Suprapubic skin (tissue), 4 donors: ENCODE results near the gene DHX8. TPM values are rescaled to one million over a fixed set of nuclear protein-coding genes. Genes with fewer than 3 reads are reported as not detected.

Experiments
- DNase-seq, 2 donors: peaks; one replicate each; pipeline ENCODE4 v3.0.0-alpha.2; 2019; ENCODE audit warnings: low spot score in 2 of 2
- H3K27ac ChIP-seq: fragments of 200-600 bp; sonication (generic); one replicate; pipeline ENCODE4 v1.5.1; 2019
- H3K27me3 ChIP-seq: fragments of 200-600 bp; sonication (generic); one replicate; pipeline ENCODE4 v1.5.1; 2019
- H3K36me3 ChIP-seq: fragments of 200-600 bp; sonication (generic); one replicate; pipeline ENCODE4 v1.5.1; 2019
- H3K4me1 ChIP-seq: fragments of 200-600 bp; sonication (generic); one replicate; pipeline ENCODE4 v1.5.1; 2019
- H3K4me3 ChIP-seq: fragments of 200-600 bp; sonication (generic); one replicate; pipeline ENCODE4 v1.5.1; 2019; ENCODE audit warnings: mild to moderate bottlenecking
- H3K9me3 ChIP-seq: fragments of 200-600 bp; sonication (generic); one replicate; pipeline ENCODE4 v1.5.1; 2019
- CTCF ChIP-seq, 2 donors: fragments of 200-600 bp in 1 of 2; fragments of 450-650 bp in 1 of 2; sonication (generic) in 1 of 2; IDR thresholded peaks; one replicate each; pipeline ENCODE4 v1.5.1; 2016 to 2019; ENCODE audit warnings: antibody characterized with exemption in 2 of 2, mild to moderate bottlenecking in 1 of 2, moderate library complexity in 1 of 2
- EP300 ChIP-seq: sonication (generic); formaldehyde crosslinking; IDR thresholded peaks from one replicate; pipeline ENCODE4 v1.6.1; 2017; ENCODE audit warnings: antibody characterized with exemption
- POLR2A ChIP-seq, 2 donors: fragments of 450-650 bp; IDR thresholded peaks; one replicate each; pipeline ENCODE4 v1.6.1; 2017; ENCODE audit warnings: antibody characterized with exemption in 2 of 2, mild to moderate bottlenecking in 2 of 2, moderate library complexity in 2 of 2
- POLR2AphosphoS5 ChIP-seq, 3 donors: sonication (generic); formaldehyde crosslinking; IDR thresholded peaks; one replicate each; pipeline ENCODE4 v1.6.1; 2017; ENCODE audit warnings: antibody characterized with exemption in 3 of 3
- WGBS: methylation state at CpG from one replicate; pipeline ENCODE4 v1.1.5; 2018; 5-methylcytosine and 5-hydroxymethylcytosine counted together
- total RNA-seq, 4 donors: library from RNA; depleted of rRNA; stranded (reverse); fragments of >200 nt; gene quantifications; one replicate each; pipeline ENCODE4 v1.1.0, GENCODE V29; 2016

DHX8 gene
- total RNA-seq, 4 donors from 2014 or later: 31.4 to 57.1 (median 46.1) TPM

- H3K9me3 ChIP-seq: no peaks in the 10 kb centered on the region
- peaks cover 20% of the 10 kb centered on the region for H3K4me1 ChIP-seq
- H3K27me3 ChIP-seq: no peaks in the 10 kb centered on the region
- H3K27ac ChIP-seq: no peak overlapping the region
- no peaks in the 10 kb centered on the region for H3K36me3 ChIP-seq
- no peak overlapping the region for H3K4me3 ChIP-seq
- no peak for DNase-seq
- WGBS: 93% methylated on average over 7 of the region's 7 CpGs
- no peak for TF ChIP-seq CTCF (IDR thresholded peaks at IDR 0.05)
- TF ChIP-seq POLR2AphosphoS5 (IDR thresholded peaks at IDR 0.05): no peak
- no peak for TF ChIP-seq POLR2A (IDR thresholded peaks at IDR 0.05)
- no peak for TF ChIP-seq EP300
These were observed 77.0 kb downstream of the DHX8 start for GRCh38 chr17:43560461-43561427.

GRCh38 chr17:43562679-43563599 is 79.2 kb downstream of the DHX8 start:
- WGBS: 15% methylated on average over 19 of the region's 19 CpGs
- Histone ChIP-seq H3K4me3 (no peak overlapping the region), H3K27me3 (no peaks in the 10 kb centered on the region), H3K4me1 (peaks cover 11% of the 10 kb centered on the region), H3K9me3 (no peaks in the 10 kb centered on the region), H3K27ac (no peak overlapping the region), H3K36me3 (no peaks in the 10 kb centered on the region)
- no peak for TF ChIP-seq POLR2AphosphoS5 (IDR thresholded peaks at IDR 0.05)
- TF ChIP-seq POLR2A (IDR thresholded peaks at IDR 0.05): no peak
- TF ChIP-seq EP300: no peak
- no peak for TF ChIP-seq CTCF (IDR thresholded peaks at IDR 0.05)
- DNase-seq: no peak

- H3K9me3 ChIP-seq: no peaks in the 10 kb centered on the region
- TF ChIP-seq CTCF (IDR thresholded peaks at IDR 0.05) (no peak), POLR2AphosphoS5 (IDR thresholded peaks at IDR 0.05) (no peak), EP300 (no peak), POLR2A (IDR thresholded peaks at IDR 0.05) (no peak)
- H3K27ac ChIP-seq: no peak overlapping the region
- H3K36me3 ChIP-seq: no peaks in the 10 kb centered on the region
- H3K4me1 ChIP-seq: peaks cover 11% of the 10 kb centered on the region
- no peak for DNase-seq
- 69% methylated on average over 15 of the region's 15 CpGs for WGBS
- no peaks in the 10 kb centered on the region for H3K27me3 ChIP-seq
- H3K4me3 ChIP-seq: no peak overlapping the region
These were observed 80.1 kb downstream of the DHX8 start for GRCh38 chr17:43563600-43564594.

DNA sequence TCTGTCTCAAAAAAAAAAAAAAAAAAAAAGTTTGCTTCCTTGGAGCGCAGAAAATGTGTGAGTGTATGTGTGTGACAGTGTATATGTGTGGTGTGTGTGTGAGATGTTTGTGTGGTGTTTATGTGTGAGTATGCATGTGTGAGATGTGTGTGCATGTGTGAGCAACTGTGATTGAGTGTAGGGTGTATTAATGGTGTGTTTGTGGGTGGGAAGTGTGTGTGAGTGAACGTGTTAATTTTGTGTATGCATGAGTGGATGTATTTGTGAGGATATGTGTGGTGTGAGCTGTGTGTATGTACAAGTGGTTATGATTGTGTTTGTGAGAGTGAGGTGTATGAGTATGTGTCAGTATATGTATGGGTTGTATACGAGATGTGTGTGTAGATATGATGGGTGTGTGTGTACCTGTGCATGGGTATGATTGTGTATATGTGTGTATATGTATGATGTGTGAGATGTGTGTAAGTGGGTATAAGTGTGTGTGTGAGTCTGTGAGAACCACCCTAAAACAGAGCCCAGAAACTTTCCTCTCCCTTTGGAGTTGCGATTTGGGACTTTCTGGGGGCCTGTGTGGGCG is 84.8 kb downstream of the DHX8 start:
- 92% methylated on average over 5 of the region's 5 CpGs for WGBS
- no peak overlapping the region for H3K4me3 ChIP-seq
- no peaks in the 10 kb centered on the region for H3K4me1 ChIP-seq
- H3K9me3 ChIP-seq: no peaks in the 10 kb centered on the region
- H3K36me3 ChIP-seq: no peaks in the 10 kb centered on the region
- TF ChIP-seq POLR2A (IDR thresholded peaks at IDR 0.05) (no peak), CTCF (IDR thresholded peaks at IDR 0.05) (no peak), EP300 (no peak), POLR2AphosphoS5 (IDR thresholded peaks at IDR 0.05) (no peak)
- no peaks in the 10 kb centered on the region for H3K27me3 ChIP-seq
- no peak for DNase-seq
- no peak overlapping the region for H3K27ac ChIP-seq
